Fibroblast of skin of left quadriceps (primary cell): Measurements from ENCODE around the gene ARHGAP9.
"Not testable (repeated sequence)": the region's sequence is repeated elsewhere in the genome, so short reads cannot be mapped to it uniquely, and the experiment has no call there.

ENCODE experiments used
- DNase-seq, 2 experiments: peaks; one replicate each; pipeline ENCODE4 v3.0.0-alpha.2; 2013; ENCODE audit warnings: low read depth in 2 of 2

The ARHGAP9 gene

GRCh38 chr12:57435293-57435692 is 44.4 kb downstream of the ARHGAP9 start:
- DNase-seq: no peak

- no peak for DNase-seq
These were observed 45.0 kb downstream of the ARHGAP9 start, which contains the start of gene INHBC for GRCh38 chr12:57434517-57435223. Gene INHBC (plus strand): TSS chr12:57434784. CDS start chr12:57434887, 103 bp downstream.

- DNase-seq: no peak
These were observed 46.3 kb downstream of the ARHGAP9 start for GRCh38 chr12:57433370-57433769.

- no peak for DNase-seq
These were observed 47.9 kb downstream of the ARHGAP9 start for GRCh38 chr12:57431654-57432188.

GRCh38 chr12:57430931-57431566 is 48.6 kb downstream of the ARHGAP9 start, which contains the start of gene R3HDM2:
Gene R3HDM2 (minus strand): TSS chr12:57431043. CDS start chr12:57310428, 120,615 bp downstream.
- DNase-seq: peak; percentile 88

GRCh38 chr12:57430112-57430930 is 49.3 kb downstream of the ARHGAP9 start:
- DNase-seq: no peak

GRCh38 chr12:57429473-57430111 is 50.1 kb downstream of the ARHGAP9 start:
- DNase-seq: no peak

- no peak for DNase-seq
These were observed 50.7 kb downstream of the ARHGAP9 start for GRCh38 chr12:57428965-57429364.

GRCh38 chr12:57426948-57427347 is 52.7 kb downstream of the ARHGAP9 start:
- DNase-seq: not testable (repeated sequence)
